ENCODE results near the gene EVL.
A peak's percentile ranks its signal among the peaks of the same experiment; 100 is the strongest.

Gene EVL

DNA sequence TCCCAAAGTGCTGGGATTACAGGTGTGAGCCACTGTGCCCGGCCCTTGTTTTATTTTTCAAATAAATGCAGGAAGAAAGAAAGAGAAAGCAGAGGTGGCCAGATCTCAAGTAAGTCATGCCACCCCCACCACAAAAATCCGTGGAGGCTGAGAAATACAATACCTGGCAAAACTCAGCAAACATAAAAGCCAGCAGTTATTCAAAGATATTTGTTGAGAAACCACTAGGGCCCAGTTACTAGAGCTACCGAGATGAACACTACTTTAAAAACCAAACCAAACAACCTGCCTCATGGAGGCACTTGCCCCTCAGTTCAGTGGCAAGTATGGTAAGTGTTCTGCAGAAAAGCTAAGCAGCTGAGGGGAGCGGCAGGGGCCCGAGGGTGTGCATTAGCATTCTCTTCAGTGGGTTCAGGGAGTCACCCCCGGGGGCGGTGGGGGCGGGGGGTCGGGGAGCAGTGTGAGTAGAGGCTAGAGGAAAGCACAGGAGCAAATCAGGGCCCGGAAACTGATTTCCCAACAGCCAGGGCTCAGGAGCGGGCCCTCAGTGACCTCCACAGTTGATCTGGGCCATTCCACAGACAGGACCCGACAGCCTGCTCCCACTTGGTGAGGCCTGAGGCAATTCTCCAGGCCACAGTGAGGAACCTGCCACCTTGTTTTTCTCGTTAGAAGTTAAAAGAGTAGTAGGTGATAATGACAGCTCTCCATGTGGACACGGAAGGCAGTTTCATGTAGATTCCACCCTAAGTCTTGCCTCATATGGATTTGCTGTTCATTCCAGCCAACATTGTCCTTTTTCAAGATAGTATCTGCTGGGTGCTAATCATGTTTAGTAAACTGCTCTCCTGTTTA is 8.6 kb downstream of the EVL start:
- Histone ChIP-seq H3K4me3 (replicated peaks; ENCODE audit: low read depth, low read length) (no peak overlapping the region), H3K27me3 (replicated peaks; ENCODE audit: control insufficient read depth, insufficient read depth, low read length) (no peaks in the 10 kb centered on the region), H3K36me3 (ENCODE audit: control insufficient read depth, insufficient read depth, low read length) (peaks cover 21% of the 10 kb centered on the region)
- TF ChIP-seq, protein P1, sequence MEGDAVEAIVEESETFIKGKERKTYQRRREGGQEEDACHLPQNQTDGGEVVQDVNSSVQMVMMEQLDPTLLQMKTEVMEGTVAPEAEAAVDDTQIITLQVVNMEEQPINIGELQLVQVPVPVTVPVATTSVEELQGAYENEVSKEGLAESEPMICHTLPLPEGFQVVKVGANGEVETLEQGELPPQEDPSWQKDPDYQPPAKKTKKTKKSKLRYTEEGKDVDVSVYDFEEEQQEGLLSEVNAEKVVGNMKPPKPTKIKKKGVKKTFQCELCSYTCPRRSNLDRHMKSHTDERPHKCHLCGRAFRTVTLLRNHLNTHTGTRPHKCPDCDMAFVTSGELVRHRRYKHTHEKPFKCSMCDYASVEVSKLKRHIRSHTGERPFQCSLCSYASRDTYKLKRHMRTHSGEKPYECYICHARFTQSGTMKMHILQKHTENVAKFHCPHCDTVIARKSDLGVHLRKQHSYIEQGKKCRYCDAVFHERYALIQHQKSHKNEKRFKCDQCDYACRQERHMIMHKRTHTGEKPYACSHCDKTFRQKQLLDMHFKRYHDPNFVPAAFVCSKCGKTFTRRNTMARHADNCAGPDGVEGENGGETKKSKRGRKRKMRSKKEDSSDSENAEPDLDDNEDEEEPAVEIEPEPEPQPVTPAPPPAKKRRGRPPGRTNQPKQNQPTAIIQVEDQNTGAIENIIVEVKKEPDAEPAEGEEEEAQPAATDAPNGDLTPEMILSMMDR (IDR thresholded peaks at IDR 0.05; ENCODE audit: insufficient read depth, low read length, poor library complexity, severe bottlenecking), result no peak
- no peak for DNase-seq (ENCODE audit: extremely low read depth, insufficient read length)

DNA sequence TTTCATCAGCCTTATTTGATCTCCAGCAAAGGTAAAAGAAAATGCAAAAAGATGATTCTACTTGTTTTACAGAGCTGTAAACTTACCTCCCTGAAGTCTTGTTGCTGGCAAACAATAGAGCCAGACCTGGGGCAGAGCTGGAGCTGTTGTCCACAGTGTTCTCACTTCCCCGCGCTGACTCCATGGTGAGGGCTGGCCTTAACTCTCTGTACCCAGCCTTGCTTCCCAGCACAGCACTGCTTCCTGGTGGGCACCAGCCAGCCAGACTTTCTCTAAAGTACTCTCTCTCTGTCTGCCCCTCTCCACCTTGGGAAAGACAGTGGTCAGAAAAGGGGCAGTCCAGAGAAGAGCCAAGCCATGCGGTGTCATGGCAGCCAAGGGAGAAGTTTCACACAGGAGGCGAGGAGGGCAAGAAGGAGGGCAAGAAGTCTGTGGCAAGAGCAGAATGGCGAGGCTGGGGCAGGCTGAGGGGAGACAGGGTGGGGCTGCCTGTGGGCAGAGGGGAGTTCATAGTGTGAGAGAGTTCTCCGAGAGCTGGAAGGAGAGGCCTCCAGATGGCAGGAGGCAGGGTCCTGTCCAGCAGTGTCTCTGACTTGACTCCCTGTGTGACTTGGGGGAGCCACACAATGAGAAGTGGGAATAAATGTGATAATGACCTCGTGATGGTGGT is 9.3 kb downstream of the EVL start:
- no peak for DNase-seq (ENCODE audit: extremely low read depth, insufficient read length)
- no peaks in the 10 kb centered on the region for H3K27me3 ChIP-seq (replicated peaks; ENCODE audit: control insufficient read depth, insufficient read depth, low read length)
- no peak overlapping the region for H3K4me3 ChIP-seq (replicated peaks; ENCODE audit: low read depth, low read length)
- TF ChIP-seq, protein P1 (IDR thresholded peaks at IDR 0.05; ENCODE audit: insufficient read depth, low read length, poor library complexity, severe bottlenecking), result no peak
- H3K36me3 ChIP-seq (ENCODE audit: control insufficient read depth, insufficient read depth, low read length), result peaks cover 27% of the 10 kb centered on the region

DNA sequence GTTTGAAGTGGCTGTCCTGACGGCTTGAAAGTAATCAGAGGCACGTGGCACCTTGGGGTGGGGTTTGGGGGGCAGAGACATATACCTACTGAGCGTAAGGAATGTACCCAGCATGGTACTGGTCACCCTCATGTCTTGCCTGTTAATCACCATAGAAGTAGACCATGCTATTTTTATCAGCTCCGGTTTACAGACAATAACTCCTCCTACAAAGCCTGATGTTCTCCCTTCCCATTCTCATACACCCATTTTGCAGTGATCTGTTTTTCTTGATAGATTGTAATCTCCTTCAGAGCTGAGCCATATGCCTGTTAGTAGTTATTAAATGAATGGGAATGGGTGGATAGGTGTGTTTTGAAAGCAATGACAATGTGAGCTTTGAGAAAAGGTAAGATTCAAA is 10.5 kb downstream of the EVL start:
- H3K27me3 ChIP-seq (replicated peaks; ENCODE audit: control insufficient read depth, insufficient read depth, low read length), result no peaks in the 10 kb centered on the region
- no peak for DNase-seq (ENCODE audit: extremely low read depth, insufficient read length)
- H3K4me3 ChIP-seq (replicated peaks; ENCODE audit: low read depth, low read length), result no peak overlapping the region
- H3K36me3 ChIP-seq (ENCODE audit: control insufficient read depth, insufficient read depth, low read length), result peaks cover 27% of the 10 kb centered on the region
- TF ChIP-seq, protein P1 (IDR thresholded peaks at IDR 0.05; ENCODE audit: insufficient read depth, low read length, poor library complexity, severe bottlenecking), result no peak

DNA sequence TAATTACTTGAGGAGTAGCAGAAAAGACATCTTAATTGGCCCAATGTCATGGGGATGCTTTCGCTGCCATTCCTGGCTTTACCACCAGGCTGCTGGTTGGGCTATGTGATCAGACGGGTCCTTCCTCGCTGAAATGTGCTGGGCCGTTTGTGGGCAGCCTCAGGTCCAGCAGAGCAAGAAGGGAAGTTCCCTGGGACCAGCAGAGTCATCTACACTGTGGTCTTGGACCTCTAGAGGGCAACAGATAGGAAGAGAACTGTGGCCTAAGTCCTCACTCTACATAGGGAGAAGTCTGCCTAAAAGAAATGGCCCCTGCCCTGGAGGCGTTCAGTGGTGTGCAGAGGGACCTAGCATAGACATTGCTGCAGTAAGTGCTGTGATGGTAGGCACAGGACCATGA is 10.9 kb downstream of the EVL start:
- TF ChIP-seq, protein P1 (IDR thresholded peaks at IDR 0.05; ENCODE audit: insufficient read depth, low read length, poor library complexity, severe bottlenecking), result peak; percentile 38
- DNase-seq (ENCODE audit: extremely low read depth, insufficient read length), result peak; percentile 30
- no peak overlapping the region for H3K4me3 ChIP-seq (replicated peaks; ENCODE audit: low read depth, low read length)
- H3K27me3 ChIP-seq (replicated peaks; ENCODE audit: control insufficient read depth, insufficient read depth, low read length), result no peaks in the 10 kb centered on the region
- H3K36me3 ChIP-seq (ENCODE audit: control insufficient read depth, insufficient read depth, low read length), result peaks cover 25% of the 10 kb centered on the region

DNA sequence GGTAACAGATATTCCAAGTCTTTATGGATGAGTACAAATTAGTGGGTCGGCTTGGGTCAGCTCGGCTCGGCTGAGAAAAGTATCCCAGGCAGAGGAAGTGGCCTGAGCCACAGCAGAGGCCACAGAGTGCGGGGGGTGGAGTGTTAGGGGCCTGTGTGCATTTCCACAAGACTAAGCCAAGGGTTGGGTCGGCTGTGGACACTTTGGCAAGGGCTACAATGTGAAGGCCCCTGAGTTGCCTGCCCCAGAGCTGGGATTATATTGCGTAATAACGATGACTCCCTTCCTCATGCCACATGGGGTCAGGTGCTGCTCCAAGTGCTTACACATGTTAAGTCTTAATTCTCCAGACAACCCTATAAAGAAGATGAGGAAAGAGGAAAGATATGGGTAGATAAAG is 11.4 kb downstream of the EVL start:
- Histone ChIP-seq H3K36me3 (ENCODE audit: control insufficient read depth, insufficient read depth, low read length) (peaks cover 25% of the 10 kb centered on the region), H3K4me3 (replicated peaks; ENCODE audit: low read depth, low read length) (no peak overlapping the region), H3K27me3 (replicated peaks; ENCODE audit: control insufficient read depth, insufficient read depth, low read length) (no peaks in the 10 kb centered on the region)
- TF ChIP-seq, protein P1 (IDR thresholded peaks at IDR 0.05; ENCODE audit: insufficient read depth, low read length, poor library complexity, severe bottlenecking), result no peak
- no peak for DNase-seq (ENCODE audit: extremely low read depth, insufficient read length)
